HG03354 (cell line): ENCODE data around the gene CDK9.

Experiments used
- ATAC-seq: cut with Tn5 transposase; IDR thresholded peaks from one replicate; pipeline ENCODE4 v1.9.1; 2021; ENCODE audit warnings: mild to moderate bottlenecking; ENCODE audit not compliant: unreplicated experiment, poor library complexity, severe bottlenecking

CDK9 gene

DNA sequence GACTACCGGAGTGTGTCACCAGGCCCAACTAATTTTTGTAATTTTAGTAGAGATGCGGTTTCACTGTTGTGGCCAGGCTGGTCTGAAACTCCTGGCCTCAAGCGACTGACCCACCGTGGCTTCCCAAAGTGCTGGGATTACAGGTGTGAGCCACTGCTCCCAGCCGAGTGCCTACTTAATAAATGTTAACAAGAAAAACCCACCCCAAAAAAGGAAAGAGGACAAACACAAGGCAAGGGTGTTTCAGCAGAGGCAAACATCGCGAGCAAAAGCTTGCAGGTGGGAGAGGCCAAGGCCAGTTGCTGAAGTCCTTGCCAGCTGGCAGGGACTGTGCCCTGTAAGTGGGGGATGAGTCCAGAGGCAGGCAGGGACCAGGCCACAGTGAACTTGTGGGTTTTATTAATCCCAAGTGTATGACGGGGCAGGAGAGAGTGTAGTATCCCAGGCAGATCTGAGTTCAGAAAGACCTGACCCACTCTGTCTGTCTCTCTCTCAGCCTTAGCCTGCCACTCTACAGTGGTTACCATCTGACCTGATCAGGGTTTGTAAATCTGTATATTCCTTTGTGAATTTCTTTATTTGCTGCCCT, 10.5 kb downstream of the CDK9 start:
- no peak for ATAC-seq

- ATAC-seq, result no peak
Observed at GRCh38 chr9:127796852-127797370, 11.1 kb downstream of the CDK9 start.

- no peak for ATAC-seq
Observed at GRCh38 chr9:127801955-127802575, 16.2 kb downstream of the CDK9 start.

DNA sequence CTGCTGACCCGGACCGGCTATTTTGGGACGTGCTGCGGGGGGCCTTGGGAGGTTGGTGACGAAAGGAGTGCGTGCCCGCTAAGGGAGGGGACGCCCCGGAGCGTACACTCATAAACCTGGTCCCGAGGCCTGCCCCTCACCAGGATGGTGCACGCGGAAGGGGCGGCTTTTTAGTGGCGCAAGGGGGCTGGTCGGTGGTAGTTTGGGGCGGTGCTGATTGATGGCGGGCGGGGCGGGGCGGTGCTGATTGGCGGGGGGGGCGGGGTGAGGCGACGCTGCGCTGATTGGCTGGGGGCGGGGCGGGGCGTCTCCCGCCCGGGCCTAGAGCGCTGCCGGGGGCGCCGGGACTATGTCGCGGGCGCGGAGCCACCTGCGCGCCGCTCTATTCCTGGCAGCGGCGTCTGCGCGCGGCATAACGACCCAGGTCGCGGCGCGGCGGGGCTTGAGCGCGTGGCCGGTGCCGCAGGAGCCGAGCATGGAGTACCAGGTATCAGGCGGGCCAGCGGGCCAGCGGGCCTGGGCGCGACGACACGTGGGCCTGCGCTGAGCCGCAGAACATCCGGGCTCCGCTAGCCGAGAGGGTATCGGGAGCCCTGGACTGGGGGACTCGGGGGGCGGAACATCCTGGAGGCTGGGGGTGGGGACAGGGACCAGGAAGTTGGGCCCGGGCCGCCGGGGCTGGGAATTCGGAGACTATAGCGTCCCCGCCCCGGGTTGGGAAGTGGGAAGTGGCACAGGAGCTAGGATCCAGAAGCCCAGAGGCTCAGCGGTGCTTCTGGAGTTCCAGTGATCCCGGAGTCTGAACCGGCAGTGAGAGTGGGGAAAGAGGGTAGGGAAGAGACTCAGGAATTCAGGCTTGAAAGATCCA, 17.0 kb downstream of the CDK9 start, which contains the start of gene FPGS:
Gene FPGS (plus strand): TSS at position 307 of the 868 bp plus-strand sequence. CDS start 43 bp downstream, at position 350.
- peak; percentile 73 for ATAC-seq

GRCh38 chr9:127803507-127804352, 17.9 kb downstream of the CDK9 start:
- peak; percentile 14 for ATAC-seq

- no peak for ATAC-seq
Observed at GRCh38 chr9:127805620-127806019, 19.8 kb downstream of the CDK9 start.

GRCh38 chr9:127806871-127807270, 21.0 kb downstream of the CDK9 start:
- no peak for ATAC-seq

- no peak for ATAC-seq
Observed at GRCh38 chr9:127808347-127809001, 22.6 kb downstream of the CDK9 start.

DNA sequence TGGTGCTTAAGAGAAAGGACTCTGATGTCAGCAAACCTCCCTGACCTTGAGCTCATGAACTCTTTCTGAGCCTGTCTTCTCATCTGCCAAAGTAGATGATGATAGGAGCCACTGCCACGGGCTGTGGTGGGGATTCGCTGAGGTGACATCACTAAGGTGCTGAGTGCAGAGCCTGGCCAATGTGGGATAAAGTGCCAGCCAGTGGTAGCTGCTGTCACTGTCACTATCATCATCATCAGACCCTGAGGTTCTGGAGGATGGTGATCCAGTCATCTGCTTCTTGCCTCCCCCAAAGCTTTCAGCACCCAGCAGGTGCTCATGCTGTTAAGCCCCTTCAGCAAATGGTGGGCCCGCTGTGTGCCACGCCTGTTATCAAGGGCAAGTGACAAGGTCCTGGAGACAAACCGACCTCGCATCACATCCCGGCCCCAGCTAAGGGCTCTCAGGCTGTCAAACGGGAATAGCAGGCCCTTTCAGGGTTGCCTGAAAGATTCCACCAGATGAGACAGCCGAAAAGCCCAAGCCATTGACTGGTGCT, 23.2 kb downstream of the CDK9 start:
- no peak for ATAC-seq

GRCh38 chr9:127809540-127810377, 23.9 kb downstream of the CDK9 start:
- no peak for ATAC-seq

DNA sequence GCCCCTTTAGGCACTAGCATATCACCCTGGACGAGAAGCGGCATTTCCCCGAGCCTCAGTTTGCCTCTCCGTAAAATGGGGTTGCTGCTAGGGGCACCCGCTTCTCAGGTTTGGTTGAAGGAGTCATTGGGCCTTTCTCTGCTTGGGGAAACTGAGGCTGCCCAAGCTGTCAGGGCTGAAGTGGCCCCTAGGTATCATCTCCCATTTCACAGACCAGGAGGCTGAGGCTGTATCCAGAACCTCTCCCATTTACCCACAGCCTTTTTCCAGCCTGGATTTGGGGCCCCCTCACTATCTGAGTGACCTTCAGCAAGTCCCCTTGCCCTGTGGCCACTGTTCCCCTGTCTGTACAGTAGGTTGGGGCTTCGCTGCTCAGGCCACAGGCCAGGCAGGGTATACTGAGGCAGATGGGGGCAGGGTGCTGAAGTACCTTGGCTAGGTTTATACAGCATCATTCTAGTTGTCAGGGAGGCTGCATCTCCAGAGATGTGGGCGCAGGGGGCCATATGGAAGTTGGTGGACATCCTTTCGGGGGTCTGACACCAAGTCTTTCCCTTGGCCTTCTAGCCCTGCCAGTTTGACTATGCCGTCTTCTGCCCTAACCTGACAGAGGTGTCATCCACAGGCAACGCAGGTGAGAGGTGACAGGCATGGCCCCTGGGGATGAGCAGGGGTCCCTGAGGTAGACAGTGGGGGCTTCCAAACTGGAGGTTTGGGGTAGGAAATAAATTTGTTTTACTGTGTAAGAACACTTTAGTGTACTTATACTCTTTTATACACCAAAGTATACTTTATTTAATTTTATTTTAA, 24.7 kb downstream of the CDK9 start:
- ATAC-seq, result no peak

DNA sequence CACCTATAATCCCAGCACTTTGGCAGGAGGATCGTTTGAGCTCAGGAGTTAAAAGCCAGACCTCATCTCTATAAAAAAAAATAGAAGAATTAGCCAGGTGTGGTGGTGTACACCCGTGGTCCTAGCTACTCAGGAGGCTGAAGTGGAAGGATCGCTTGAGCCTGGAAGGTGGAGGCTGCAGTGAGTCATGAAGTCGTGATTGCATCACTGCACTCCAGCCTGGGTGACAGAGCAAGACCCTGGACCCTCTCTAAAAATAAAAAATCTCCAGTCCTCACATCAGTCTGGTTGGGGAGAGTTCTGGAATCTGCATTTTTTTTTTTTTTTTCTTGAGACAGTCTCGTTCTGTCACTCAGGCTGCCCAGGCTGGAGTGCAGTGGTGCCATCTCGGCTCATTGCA, 26.2 kb downstream of the CDK9 start:
- no peak for ATAC-seq

- ATAC-seq, result no peak
Observed at GRCh38 chr9:127812936-127813675, 27.3 kb downstream of the CDK9 start.

DNA sequence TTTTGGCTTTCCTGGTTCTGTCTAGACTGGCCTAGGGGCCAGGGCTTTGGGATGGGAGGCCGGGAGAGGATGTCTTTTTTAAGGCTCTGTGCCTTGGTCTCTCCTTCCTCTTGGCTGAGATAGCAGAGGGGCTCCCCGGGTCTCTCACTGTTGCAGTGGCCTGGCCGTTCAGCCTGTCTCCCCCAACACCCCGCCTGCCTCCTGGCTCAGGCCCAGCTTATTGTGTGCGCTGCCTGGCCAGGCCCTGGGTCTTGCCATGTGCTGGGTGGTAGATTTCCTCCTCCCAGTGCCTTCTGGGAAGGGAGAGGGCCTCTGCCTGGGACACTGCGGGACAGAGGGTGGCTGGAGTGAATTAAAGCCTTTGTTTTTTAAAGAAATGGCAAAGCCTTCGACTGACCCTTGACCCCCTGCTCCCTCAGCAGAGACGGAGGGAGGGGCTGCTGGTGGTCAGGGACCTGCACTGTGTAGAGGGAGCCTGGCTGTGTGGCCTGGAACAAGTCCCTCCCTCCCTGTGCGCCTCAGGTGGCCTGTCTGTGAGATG, 27.9 kb downstream of the CDK9 start:
- ATAC-seq, result no peak

- no peak for ATAC-seq
Observed at GRCh38 chr9:127814619-127815511, 29.0 kb downstream of the CDK9 start.
